H9 (cell line): ENCODE results near the gene GPR146. TPM values are rescaled to one million over a fixed set of nuclear protein-coding genes. Genes with fewer than 3 reads are reported as not detected.

Experiments
- DNase-seq: peaks from one replicate; pipeline ENCODE4 v3.0.0-alpha.2; 2017
- H2AFZ ChIP-seq: one replicate; pipeline ENCODE4 v1.6.1; 2013; ENCODE audit warnings: mild to moderate bottlenecking, low read length, control low read depth, moderate library complexity
- H2AK5ac ChIP-seq: 2 replicates; pipeline ENCODE4 v1.6.1; 2013; ENCODE audit warnings: low read length, control low read depth, mixed read lengths; ENCODE audit not compliant: insufficient read length
- H2BK120ac ChIP-seq: one replicate; pipeline ENCODE4 v1.6.1; 2013; ENCODE audit warnings: low read depth, mild to moderate bottlenecking, low read length, control low read depth, inconsistent platforms; ENCODE audit not compliant: poor library complexity, severe bottlenecking
- H2BK12ac ChIP-seq: 2 replicates; pipeline ENCODE4 v1.6.1; 2013; ENCODE audit warnings: low read length, control low read depth, mixed read lengths, low read depth; ENCODE audit not compliant: insufficient read length
- H2BK15ac ChIP-seq: 2 replicates; pipeline ENCODE4 v1.6.1; 2013; ENCODE audit warnings: low read depth, low read length, control low read depth
- H2BK20ac ChIP-seq: one replicate; pipeline ENCODE4 v1.6.1; 2013; ENCODE audit warnings: low read depth, mild to moderate bottlenecking, low read length, control low read depth, inconsistent platforms; ENCODE audit not compliant: poor library complexity, severe bottlenecking
- H2BK5ac ChIP-seq: 2 replicates; pipeline ENCODE4 v1.6.1; 2013; ENCODE audit warnings: low read length, control low read depth, mixed read lengths; ENCODE audit not compliant: insufficient read length
- H3K14ac ChIP-seq: 2 replicates; pipeline ENCODE4 v1.6.1; 2013; ENCODE audit warnings: low read length, control low read depth; ENCODE audit not compliant: insufficient read depth
- H3K18ac ChIP-seq: 2 replicates; pipeline ENCODE4 v1.6.1; 2013; ENCODE audit warnings: low read depth, mild to moderate bottlenecking, mixed read lengths, low read length, control low read depth; ENCODE audit not compliant: insufficient read length
- H3K23ac ChIP-seq: 2 replicates; pipeline ENCODE4 v1.6.1; 2013; ENCODE audit warnings: low read length, control low read depth, mixed read lengths, low read depth; ENCODE audit not compliant: insufficient read length
- H3K23me2 ChIP-seq: 2 replicates; pipeline ENCODE4 v1.6.1; 2013; ENCODE audit warnings: low read depth, mild to moderate bottlenecking, mixed read lengths, low read length, control low read depth; ENCODE audit not compliant: insufficient read length, poor library complexity, severe bottlenecking
- H3K27ac ChIP-seq: 2 replicates; pipeline ENCODE4 v1.5.1; 2013; ENCODE audit warnings: low read length, control low read depth, mixed read lengths, low read depth; ENCODE audit not compliant: insufficient read length
- H3K27me3 ChIP-seq: 2 replicates; pipeline ENCODE4 v1.6.1; 2013; ENCODE audit warnings: low read length, control low read depth, inconsistent platforms; ENCODE audit not compliant: insufficient read depth
- H3K4ac ChIP-seq: 2 replicates; pipeline ENCODE4 v1.6.1; 2013; ENCODE audit warnings: low read depth, mild to moderate bottlenecking, control low read depth, inconsistent platforms, low read length, moderate library complexity
- H3K4me1 ChIP-seq: 2 replicates; pipeline ENCODE4 v1.6.1; 2013; ENCODE audit warnings: low read length, control low read depth, inconsistent platforms; ENCODE audit not compliant: insufficient read depth
- H3K4me2 ChIP-seq: 2 replicates; pipeline ENCODE4 v1.6.1; 2013; ENCODE audit warnings: low read length, control low read depth, mixed read lengths; ENCODE audit not compliant: insufficient read length, insufficient read depth
- H3K56ac ChIP-seq: 2 replicates; pipeline ENCODE4 v1.6.1; 2013; ENCODE audit warnings: low read depth, mild to moderate bottlenecking, mixed read lengths, low read length, control low read depth; ENCODE audit not compliant: insufficient read length
- H3K79me1 ChIP-seq: 2 replicates; pipeline ENCODE4 v1.6.1; 2013; ENCODE audit warnings: low read depth, mild to moderate bottlenecking, moderate library complexity, low read length, control low read depth, inconsistent platforms; ENCODE audit not compliant: insufficient read depth, poor library complexity, severe bottlenecking
- H3K79me2 ChIP-seq: 2 replicates; pipeline ENCODE4 v1.6.1; 2013; ENCODE audit warnings: low read length, control low read depth, inconsistent platforms; ENCODE audit not compliant: insufficient read depth
- H3K9ac ChIP-seq: 2 replicates; pipeline ENCODE4 v1.6.1; 2013; ENCODE audit warnings: low read length, control low read depth, mixed read lengths; ENCODE audit not compliant: insufficient read length; ENCODE audit errors: extremely low read depth
- H3K9me3 ChIP-seq: one replicate; pipeline ENCODE4 v1.6.1; 2013; ENCODE audit warnings: low read depth, low read length, inconsistent platforms; ENCODE audit not compliant: control insufficient read depth
- H3T11ph ChIP-seq: one replicate; pipeline ENCODE4 v1.6.1; 2013; ENCODE audit warnings: mild to moderate bottlenecking, low read length, control low read depth, inconsistent platforms
- H4K20me1 ChIP-seq: one replicate; pipeline ENCODE4 v1.6.1; 2013; ENCODE audit not compliant: control insufficient read depth, insufficient read length, insufficient read depth
- H4K5ac ChIP-seq: 2 replicates; pipeline ENCODE4 v1.6.1; 2013; ENCODE audit warnings: low read depth, mild to moderate bottlenecking, mixed read lengths, low read length, control low read depth; ENCODE audit not compliant: insufficient read length
- H4K8ac ChIP-seq: replicated peaks from 2 replicates; pipeline ENCODE4 v1.6.1; 2013; ENCODE audit warnings: low read length, control low read depth, mixed read lengths, low read depth; ENCODE audit not compliant: insufficient read length
- H4K91ac ChIP-seq: 2 replicates; pipeline ENCODE4 v1.6.1; 2013; ENCODE audit warnings: low read depth, mild to moderate bottlenecking, moderate library complexity, mixed read lengths, low read length, control low read depth; ENCODE audit not compliant: insufficient read length
- H3K27ac Mint-ChIP-seq, 3 experiments: 2 replicates in 2 of 3; 3 replicates in 1 of 3; pipeline ENCODE4 v1.8.0; 2020 to 2021; ENCODE audit warnings: mixed read lengths in 3 of 3, mild to moderate bottlenecking in 1 of 3, moderate library complexity in 1 of 3
- H3K27me3 Mint-ChIP-seq: 2 replicates; pipeline ENCODE4 v1.8.0; 2021; ENCODE audit warnings: low read depth, mild to moderate bottlenecking, moderate library complexity, mixed read lengths
- H3K36me3 Mint-ChIP-seq, 3 experiments: 2 replicates in 2 of 3; 3 replicates in 1 of 3; pipeline ENCODE4 v1.8.0; 2020 to 2021; ENCODE audit warnings: low read depth in 3 of 3, mixed read lengths in 3 of 3; ENCODE audit not compliant: insufficient read depth in 1 of 3
- H3K4me1 Mint-ChIP-seq, 2 experiments: 2 replicates each; pipeline ENCODE4 v1.8.0; 2020; ENCODE audit warnings: mixed read lengths in 2 of 2
- H3K4me3 Mint-ChIP-seq, 2 experiments: 2 replicates in 1 of 2; 3 replicates in 1 of 2; pipeline ENCODE4 v1.8.0; 2020 to 2021; ENCODE audit warnings: mild to moderate bottlenecking in 2 of 2, mixed read lengths in 2 of 2, moderate library complexity in 1 of 2
- H3K9me3 Mint-ChIP-seq, 2 experiments: 2 replicates in 1 of 2; 3 replicates in 1 of 2; pipeline ENCODE4 v1.8.0; 2020; ENCODE audit warnings: mild to moderate bottlenecking in 2 of 2, mixed read lengths in 2 of 2, moderate library complexity in 1 of 2
- WGBS: extraction: QIAGEN DNeasy Blood & Tissue Kit; methylation state at CpG from one replicate; pipeline ENCODE4 v1.1.7; 2013; ENCODE audit warnings: missing lambda C conversion rate, low lambda C conversion rate, mixed read lengths; ENCODE audit not compliant: insufficient read length; ENCODE audit errors: extremely low coverage; 5-methylcytosine and 5-hydroxymethylcytosine counted together
- total RNA-seq: library from RNA; stranded (reverse); gene quantifications from 2 replicates; pipeline ENCODE4 v1.2.1, GENCODE V29; 2021
- TF ChIP-seq, protein P1 (sequence below): fragments of 200-600 bp; sonication (generic); conservative IDR thresholded peaks from 3 replicates; pipeline ENCODE4 v1.8.0; 2021; ENCODE audit warnings: antibody characterized with exemption, mild to moderate bottlenecking

The GPR146 gene
- total RNA-seq, 1 experiment from 2014 or later: 1.4 TPM

DNA sequence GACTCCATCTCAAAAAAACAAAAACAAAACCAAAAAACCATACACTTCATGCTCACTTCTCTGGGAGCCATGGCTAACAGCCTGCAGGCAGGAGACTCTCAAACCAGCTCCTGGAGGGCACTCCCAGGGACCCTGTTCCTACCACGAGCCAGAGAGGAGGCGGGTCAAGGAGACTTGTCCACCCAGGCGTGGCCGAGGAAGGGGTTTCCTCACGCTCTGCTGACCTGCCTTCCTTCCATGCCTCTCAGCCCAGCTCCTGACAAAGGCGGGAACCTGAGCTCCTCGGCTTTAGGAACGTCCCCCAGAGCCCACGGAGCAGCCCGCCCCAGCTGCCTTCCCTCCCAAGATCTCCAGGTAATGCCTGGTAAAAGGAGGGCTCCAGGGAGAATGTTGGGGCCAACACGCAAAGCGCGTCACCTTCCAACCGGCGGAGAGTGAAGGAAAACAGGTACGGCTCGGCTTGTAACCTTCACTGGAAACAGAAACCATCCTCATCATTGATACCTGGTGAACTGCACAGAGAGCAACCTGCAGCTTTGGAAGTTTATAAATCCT is 9.5 kb downstream of the GPR146 start:
- Histone ChIP-seq H3T11ph (no peak overlapping the region), H3K18ac (no peak overlapping the region), H3K27me3 (no peaks in the 10 kb centered on the region), H4K5ac (no peak overlapping the region), H4K8ac (no peak overlapping the region), H2BK120ac (no peak overlapping the region), H3K9me3 (no peaks in the 10 kb centered on the region), H3K4ac (no peak overlapping the region), H4K20me1 (no peaks in the 10 kb centered on the region), H2BK5ac (no peak overlapping the region), H4K91ac (no peak overlapping the region), H3K4me1 (peaks cover 6% of the 10 kb centered on the region; the same call in 1 of the 2 replicates), H3K4me2 (no peak overlapping the region), H2AFZ (no peak overlapping the region), H3K23ac (no peak overlapping the region), H3K9ac (no peak overlapping the region), H2AK5ac (no peak overlapping the region), H3K23me2 (no peaks in the 10 kb centered on the region), H3K14ac (no peak overlapping the region; the same call in 1 of the 2 replicates), H3K79me2 (0 out of 2 replicates have a peak, but pooled peaks cover 1% of the 10 kb centered on the region), H3K79me1 (no peaks in the 10 kb centered on the region), H2BK20ac (no peak overlapping the region), H2BK12ac (no peak overlapping the region), H3K27ac (no peak overlapping the region), H2BK15ac (no peak overlapping the region), H3K56ac (no peak overlapping the region)
- DNase-seq: no peak
- H3K4me3 Mint-ChIP-seq: no peak overlapping the region
- H3K27me3 Mint-ChIP-seq: no peaks in the 10 kb centered on the region
- H3K36me3 Mint-ChIP-seq: peaks cover 0 to 4% (median 2%) of the 10 kb centered on the region in 3 experiments; a peak in 2 of 7 replicates
- no peaks in the 10 kb centered on the region; a peak in 1 of 5 replicates for H3K9me3 Mint-ChIP-seq
- peaks cover 14 to 36% of the 10 kb centered on the region in 2 experiments for H3K4me1 Mint-ChIP-seq
- H3K27ac Mint-ChIP-seq: peak overlapping the region; percentile 74 to 87 (median 75); a peak in 5 of 7 replicates
- TF ChIP-seq, protein P1, sequence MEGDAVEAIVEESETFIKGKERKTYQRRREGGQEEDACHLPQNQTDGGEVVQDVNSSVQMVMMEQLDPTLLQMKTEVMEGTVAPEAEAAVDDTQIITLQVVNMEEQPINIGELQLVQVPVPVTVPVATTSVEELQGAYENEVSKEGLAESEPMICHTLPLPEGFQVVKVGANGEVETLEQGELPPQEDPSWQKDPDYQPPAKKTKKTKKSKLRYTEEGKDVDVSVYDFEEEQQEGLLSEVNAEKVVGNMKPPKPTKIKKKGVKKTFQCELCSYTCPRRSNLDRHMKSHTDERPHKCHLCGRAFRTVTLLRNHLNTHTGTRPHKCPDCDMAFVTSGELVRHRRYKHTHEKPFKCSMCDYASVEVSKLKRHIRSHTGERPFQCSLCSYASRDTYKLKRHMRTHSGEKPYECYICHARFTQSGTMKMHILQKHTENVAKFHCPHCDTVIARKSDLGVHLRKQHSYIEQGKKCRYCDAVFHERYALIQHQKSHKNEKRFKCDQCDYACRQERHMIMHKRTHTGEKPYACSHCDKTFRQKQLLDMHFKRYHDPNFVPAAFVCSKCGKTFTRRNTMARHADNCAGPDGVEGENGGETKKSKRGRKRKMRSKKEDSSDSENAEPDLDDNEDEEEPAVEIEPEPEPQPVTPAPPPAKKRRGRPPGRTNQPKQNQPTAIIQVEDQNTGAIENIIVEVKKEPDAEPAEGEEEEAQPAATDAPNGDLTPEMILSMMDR: no peak
- no CpG with 5 or more reads among the region's 17 CpGs for WGBS
